ENCODE results near the gene IER5.
"Not testable (repeated sequence)": the region's sequence is repeated elsewhere in the genome, so short reads cannot be mapped to it uniquely, and the experiment has no call there.

Gene IER5

DNA sequence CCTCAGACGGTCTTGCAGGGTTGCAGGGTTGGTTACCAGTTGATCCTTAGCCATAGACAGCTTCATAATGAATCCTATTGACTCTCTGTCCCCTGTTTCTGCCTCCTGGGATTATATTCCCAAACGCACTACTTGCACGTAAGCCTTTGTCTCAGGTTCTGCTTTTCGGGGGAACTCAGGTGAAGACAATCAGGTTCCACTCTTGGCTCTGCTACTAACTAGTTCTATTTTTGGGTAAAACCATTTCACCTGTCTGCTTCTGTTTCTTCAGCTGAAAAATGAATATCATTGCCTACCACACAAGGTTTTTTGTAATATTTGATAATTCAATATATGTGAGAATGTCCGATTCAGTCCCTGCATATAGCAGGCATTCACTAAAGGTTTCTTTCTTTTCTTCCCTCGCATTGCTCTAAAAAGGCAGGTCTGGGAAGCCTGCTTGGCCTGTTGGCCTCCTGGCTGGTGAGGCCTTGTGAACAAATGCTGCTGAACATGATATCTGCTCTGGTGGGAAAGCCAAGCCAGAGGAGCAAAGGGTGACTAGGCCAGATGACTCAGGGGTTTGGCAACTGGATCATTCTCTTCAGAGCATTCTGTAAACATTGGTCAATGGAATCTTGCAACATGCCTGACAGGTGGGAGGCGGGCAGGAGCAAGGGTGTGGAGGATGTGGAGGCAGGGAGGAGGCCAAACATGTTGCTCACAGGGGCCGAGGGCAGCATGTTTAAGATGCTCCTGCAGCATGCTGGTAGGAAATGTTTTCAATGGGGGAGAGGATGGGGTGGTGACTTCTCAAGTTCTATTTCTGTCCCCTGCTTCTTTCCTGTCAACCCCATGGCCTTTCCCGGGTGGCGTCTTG, 23.8 kb downstream of the IER5 start:
- in situ Hi-C loops (cut with MboI; ENCODE audit: low sequenced_read_pairs): no loop called here

DNA sequence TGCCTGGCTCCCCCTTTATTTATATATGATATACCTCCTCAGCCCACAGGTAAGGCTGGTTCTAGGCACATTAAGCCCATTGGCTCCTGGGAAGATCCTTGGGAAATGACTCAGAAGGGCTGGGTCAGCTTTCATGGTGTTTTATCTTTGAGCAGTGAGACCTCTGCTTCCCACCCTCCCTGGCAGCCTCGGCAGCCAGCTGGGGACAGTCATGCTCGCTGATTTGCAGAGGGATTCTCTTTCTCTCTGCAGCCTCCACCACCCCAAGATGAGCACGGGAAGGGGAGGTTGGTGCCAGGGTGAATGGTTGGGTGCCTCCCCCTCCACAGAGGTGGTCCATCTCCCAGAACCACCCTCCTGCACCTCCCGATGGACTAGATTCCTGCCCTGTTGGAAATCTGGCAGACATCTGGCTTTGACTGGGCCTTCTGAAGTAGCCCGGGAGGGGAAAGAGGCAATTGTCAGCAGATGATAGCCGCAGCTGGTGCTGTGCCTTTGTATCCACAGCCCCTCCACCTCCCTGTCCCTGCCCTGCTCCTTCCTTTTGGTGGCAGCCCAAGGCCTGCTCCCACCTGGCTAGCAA, 24.6 kb downstream of the IER5 start:
- in situ Hi-C loops (cut with MboI; ENCODE audit: low sequenced_read_pairs): no loop called here

GRCh38 chr1:181114574-181115367, 26.3 kb downstream of the IER5 start:
- in situ Hi-C loops (cut with MboI; ENCODE audit: low sequenced_read_pairs): no loop called here

DNA sequence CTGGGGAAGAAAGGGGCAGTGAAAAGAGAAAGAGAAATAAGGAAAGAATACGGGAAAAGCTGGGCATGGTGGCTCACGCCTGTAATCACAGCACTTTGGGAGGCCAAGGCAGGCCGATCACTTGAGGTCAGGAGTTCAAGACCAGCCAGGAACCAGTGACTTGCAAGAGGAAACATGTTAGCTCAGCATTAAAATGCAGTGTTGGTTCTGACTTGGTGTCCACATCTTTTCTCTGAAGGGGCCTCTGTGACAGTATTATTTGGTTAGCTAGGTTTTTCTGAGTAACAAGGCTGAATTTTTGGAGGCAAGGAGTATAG, 26.8 kb downstream of the IER5 start:
- in situ Hi-C loops (cut with MboI; ENCODE audit: low sequenced_read_pairs): no loop called here

GRCh38 chr1:181115971-181116370, 27.5 kb downstream of the IER5 start:
- in situ Hi-C loops (cut with MboI; ENCODE audit: low sequenced_read_pairs): not testable (repeated sequence)

GRCh38 chr1:181116819-181117390, 28.4 kb downstream of the IER5 start:
- in situ Hi-C loops (cut with MboI; ENCODE audit: low sequenced_read_pairs): no loop called here

GRCh38 chr1:181117648-181118449, 29.3 kb downstream of the IER5 start:
- in situ Hi-C loops (cut with MboI; ENCODE audit: low sequenced_read_pairs): no loop called here

DNA sequence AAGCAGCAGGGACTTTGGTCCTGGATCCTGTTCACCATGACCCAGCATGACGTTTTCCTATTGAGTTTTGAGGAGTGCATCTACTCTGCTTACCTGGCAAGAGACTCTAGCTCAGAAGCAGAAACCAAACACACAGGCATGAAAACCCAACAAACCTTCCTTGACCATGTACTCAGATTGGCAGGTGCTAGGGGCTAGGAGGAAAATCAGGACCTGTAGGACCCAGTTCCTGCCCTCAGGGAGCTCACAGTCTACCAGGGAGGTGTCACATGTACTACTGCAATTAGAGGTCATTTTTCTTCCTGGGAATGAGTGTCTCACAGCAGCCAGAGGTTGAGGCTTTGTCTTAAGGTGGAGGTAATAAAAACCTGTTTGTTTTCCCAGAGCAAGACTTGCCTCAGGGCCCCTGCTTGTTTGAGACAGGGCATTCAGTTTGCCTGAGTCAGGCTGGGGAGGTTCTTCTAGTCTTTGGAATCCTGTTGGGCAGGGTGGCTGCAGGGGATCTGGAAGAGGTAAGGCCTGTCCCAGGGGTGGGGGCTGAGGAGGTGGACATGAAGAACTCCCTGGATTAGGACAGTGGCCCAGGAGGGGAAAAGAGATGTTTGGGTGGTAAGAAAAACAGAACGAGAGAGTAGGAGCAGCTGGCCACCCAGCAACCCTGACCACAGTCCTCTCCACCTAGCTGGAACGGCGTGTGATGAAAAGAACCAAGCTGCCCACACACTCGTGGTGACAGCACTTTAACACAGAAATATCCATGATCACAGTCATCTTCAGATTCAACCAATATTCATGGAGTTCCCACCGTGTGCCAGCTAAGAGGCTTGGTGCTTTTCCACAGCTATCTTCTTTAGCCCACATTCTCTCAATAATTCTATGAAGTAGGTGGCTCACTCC, 30.8 kb downstream of the IER5 start:
- in situ Hi-C loops (cut with MboI; ENCODE audit: low sequenced_read_pairs): no loop called here

DNA sequence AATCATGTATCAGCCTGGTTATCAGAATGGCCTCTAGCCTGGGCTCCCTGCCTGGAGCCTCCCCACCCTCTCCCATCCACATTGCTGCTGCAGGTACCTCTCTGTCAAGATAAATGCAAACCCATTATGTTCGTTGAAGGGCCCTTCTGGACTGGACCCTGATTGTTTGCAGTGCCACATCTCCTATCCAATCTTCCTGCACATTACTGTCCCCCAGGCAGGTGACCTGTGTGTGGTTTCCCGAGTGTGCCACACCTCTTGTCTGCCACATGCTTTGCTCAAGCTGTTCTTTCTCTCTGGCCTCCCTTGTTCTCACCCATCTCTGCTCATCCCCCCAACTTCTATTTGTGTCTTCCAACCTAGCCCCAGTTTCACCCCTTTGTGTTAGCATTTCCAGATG, 32.4 kb downstream of the IER5 start:
- in situ Hi-C loops (cut with MboI; ENCODE audit: low sequenced_read_pairs): no loop called here

DNA sequence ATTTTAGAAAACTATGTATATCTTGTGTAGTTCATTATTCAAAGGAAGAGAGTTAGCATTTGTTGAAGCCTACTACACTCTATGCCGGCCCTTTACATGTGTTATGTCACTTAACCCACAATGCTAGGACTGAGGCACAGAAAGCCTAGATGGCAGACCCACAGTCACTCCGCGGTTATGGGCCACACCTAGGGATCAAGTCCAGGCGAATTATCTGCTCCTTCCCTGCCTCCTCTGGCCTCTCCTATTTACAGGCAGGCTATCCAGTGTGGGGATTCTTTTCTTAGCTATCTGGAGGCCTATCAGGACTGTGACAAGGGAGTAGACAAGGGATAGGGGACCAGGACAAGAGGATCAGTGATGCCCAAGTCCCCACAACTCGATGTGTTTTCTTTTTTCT, 33.0 kb downstream of the IER5 start:
- in situ Hi-C loops (cut with MboI; ENCODE audit: low sequenced_read_pairs): no loop called here

- in situ Hi-C loops (cut with MboI; ENCODE audit: low sequenced_read_pairs): no loop called here
These were observed 33.7 kb downstream of the IER5 start for GRCh38 chr1:181122222-181122621.

- in situ Hi-C loops (cut with MboI; ENCODE audit: low sequenced_read_pairs): no loop called here
These were observed 34.7 kb downstream of the IER5 start for GRCh38 chr1:181123173-181123572.

DNA sequence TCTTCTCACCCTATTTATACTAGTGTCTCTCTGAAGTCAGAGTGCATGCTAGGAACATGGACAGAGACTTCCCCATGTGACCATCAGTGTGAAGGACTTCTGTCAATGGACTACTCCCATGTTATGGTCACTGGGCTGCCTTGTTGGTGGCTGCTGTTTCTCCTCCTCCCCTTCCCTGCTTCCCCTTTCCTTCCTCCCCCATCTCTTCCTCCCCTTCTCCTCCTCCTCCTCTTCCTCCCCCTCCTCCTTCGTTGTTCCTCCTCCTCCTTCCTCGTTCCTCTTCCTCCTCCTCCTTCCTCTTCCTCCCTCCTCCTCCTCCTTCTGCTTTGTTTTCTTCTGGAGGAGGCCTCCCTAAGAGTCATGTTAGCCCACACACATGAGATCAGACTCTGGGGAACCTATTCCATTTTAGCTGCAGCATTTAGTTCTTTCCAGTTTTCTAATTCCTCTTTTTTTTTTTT, 35.8 kb downstream of the IER5 start:
- in situ Hi-C loops (cut with MboI; ENCODE audit: low sequenced_read_pairs): no loop called here

- in situ Hi-C loops (cut with MboI; ENCODE audit: low sequenced_read_pairs): loop anchor here (25.0 kb wide), 1 partner anchor 89 kb away; the partner anchor contains the start of gene MR1
These were observed 37.8 kb downstream of the IER5 start for GRCh38 chr1:181126289-181126688.

DNA sequence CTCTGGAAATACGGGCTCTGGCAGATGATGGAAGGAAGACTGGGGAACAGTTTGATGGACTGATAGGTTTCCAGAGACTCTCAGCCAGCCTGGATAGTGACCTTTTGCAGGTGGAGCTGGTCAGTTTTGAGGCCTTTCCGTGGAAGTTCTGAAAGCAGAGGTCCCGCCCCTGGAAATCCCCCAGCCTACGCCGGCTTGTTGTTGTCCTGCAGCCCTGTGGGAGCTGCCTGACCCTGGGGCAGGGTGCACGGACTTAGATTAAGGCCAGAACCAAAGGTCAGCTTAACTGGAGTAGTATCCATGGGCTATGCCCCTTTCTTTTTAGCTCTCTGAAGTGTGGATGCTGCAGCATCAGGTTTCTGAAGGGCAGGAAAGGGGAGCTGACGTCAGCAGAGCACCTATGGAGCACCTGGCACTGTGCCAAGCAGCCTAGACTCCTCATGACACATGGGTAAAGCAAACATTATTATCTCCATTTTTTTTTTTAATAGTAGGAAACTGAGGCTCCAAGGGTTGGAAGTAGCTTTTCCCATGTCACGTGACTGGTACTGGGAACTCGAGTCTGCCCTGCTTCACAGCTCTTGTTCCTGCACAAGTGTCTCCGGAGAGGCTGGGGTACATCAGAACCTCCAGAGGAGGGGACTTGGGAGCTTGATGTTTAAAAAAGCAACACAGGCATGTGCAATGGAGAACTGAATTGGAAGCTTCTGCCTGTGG, 38.5 kb downstream of the IER5 start:
- in situ Hi-C loops (cut with MboI; ENCODE audit: low sequenced_read_pairs): loop anchor here (25.0 kb wide), 1 partner anchor 90 kb away; the partner anchor contains the start of gene MR1

DNA sequence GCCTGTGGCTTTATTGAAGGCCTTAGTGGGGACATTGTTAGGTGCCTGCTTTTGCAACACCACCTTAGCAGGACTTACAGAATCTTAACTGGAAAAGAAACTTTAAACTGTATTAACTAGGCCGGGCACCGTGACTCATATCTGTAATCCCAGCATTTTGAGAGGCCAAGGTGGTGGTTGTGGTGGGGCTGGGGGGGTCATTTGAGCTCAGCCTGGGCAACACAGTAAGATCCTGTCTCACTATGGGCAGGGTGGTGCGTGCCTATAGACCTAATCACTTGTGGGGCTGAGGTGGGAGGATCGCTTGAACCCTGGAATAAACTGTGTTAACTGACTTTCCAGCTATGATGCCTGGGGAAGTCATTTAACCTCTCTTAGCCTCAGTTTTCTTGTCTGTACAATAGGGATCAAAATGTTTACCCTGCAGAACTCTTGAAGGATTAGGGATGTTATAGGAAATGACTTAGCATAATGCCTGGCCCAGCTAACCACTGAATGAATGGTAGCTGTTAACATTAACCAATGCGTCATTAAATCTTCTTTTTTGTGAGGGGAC, 39.5 kb downstream of the IER5 start:
- in situ Hi-C loops (cut with MboI; ENCODE audit: low sequenced_read_pairs): loop anchor here (25.0 kb wide), 1 partner anchor 91 kb away; the partner anchor contains the start of gene MR1

DNA sequence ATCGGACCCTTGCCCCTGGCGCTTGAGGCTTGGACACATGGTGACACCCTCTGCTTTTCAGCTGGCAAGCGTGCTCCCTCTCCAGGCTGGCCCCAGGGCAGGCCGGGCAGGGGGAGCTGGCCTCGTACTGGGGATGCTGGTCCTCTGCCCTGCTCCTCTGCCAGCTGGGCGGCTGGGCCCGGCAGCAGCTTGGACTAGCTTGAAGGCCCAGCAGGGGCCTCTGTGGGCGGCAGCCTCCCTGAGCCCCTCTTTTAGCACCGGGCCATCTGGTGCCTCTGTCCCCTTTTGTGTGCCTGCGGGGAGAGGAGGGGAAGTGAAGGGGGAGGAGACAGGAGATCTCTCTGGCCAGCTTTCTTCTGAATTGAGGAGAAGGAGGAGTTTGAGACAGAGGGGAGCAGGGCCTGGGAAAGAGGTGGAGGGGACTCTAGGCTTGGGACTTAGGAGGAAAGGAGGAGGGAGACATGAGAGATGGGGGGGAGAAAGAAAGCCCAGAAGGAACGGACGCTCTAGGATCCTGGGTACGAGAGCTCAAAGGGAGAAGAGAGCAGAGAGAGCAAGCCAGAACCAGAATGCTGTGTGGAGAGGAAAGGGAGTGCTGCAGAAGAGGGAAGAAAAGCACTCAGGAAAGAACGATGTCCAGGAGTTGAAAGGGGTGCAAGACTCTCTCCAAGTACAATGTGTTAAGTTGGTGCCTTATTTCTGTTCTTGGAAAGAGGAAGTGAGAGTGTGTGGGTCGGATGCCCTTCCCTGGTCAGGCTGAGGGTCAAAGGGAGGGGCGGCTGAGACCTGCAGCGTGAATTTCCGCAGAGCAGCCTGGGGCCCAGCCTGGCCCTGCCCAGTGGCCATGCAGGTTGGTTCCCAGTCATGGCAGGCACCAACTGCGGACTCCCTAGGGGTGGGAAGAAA, 40.3 kb downstream of the IER5 start:
- in situ Hi-C loops (cut with MboI; ENCODE audit: low sequenced_read_pairs): loop anchor here (25.0 kb wide), 1 partner anchor 92 kb away; the partner anchor contains the start of gene MR1
